HepG2 (cell line): ENCODE data around the gene PEX11A. TPM values are rescaled to one million over a fixed set of nuclear protein-coding genes. Genes with fewer than 3 reads are reported as not detected.

Experiments used
- ATAC-seq: fragments of 200-7000 bp; cut with Tn5 transposase; 3 replicates; pipeline ENCODE4 v1.9.1; 2020; ENCODE audit warnings: mild to moderate bottlenecking, moderate library complexity
- BruUV-seq: library from RNA; stranded (reverse); fragments of 400-500 nt; replicated peaks from 2 replicates; lab custom pipeline; 2021; lab: Mats Ljungman, UMichigan
- CTCF ChIA-PET: fragments of 300-600 bp; formaldehyde crosslinking; extraction: SDS; loops from one replicate; lab custom pipeline; 2021; ENCODE audit warnings: low total read pairs, inconsistent platforms, low intra/inter-chr PET ratio; lab: Yijun Ruan, JAX
- POLR2A ChIA-PET: fragments of 350-600 bp; sonication (Branson Sonifier 250); formaldehyde crosslinking; loops from one replicate; lab custom pipeline; 2020; ENCODE audit warnings: antibody characterized with exemption, inconsistent platforms; lab: Yijun Ruan, JAX
- DNase-seq: peaks from one replicate; pipeline ENCODE4 v3.0.0-alpha.2; 2015; ENCODE audit warnings: low spot score
- FAIRE-seq: peaks from 3 replicates; lab custom pipeline; 2011; peaks lifted over from hg19 to GRCh38; lab: Jason Lieb, UNC
- H2AFZ ChIP-seq: one replicate; pipeline ENCODE4 v1.6.1; 2011; ENCODE audit warnings: low read length, inconsistent platforms
- H3K27ac ChIP-seq: fragments of 300-600 bp; 3 replicates; pipeline ENCODE4 v1.8.0; 2011; ENCODE audit warnings: mixed run types, mild to moderate bottlenecking, mixed read lengths, low read length, inconsistent platforms; ENCODE audit not compliant: insufficient read depth; ENCODE audit errors: extremely low read length
- H3K27me3 ChIP-seq, 2 experiments: fragments of 200-600 bp in 1 of 2; 2 replicates in 1 of 2; 3 replicates in 1 of 2; pipeline versions ENCODE4 v1.6.0 to v1.8.0; 2011; ENCODE audit warnings: low read length in 2 of 2, mild to moderate bottlenecking in 2 of 2, moderate library complexity in 2 of 2, inconsistent platforms in 1 of 2; ENCODE audit not compliant: insufficient read depth in 2 of 2, control insufficient read depth in 1 of 2
- H3K36me3 ChIP-seq, 2 experiments: fragments of 200-600 bp in 1 of 2; replicated peaks in 1 of 2; 2 replicates in 1 of 2; 3 replicates in 1 of 2; pipeline versions ENCODE4 v1.5.1 to v1.8.0; 2011; ENCODE audit warnings: low read length in 2 of 2, inconsistent platforms in 1 of 2; ENCODE audit not compliant: insufficient read depth in 2 of 2, control insufficient read depth in 1 of 2
- H3K4me1 ChIP-seq: 2 replicates; pipeline ENCODE4 v1.5.1; 2012; ENCODE audit warnings: low read length, inconsistent platforms; ENCODE audit not compliant: insufficient read depth
- H3K4me2 ChIP-seq: 2 replicates; pipeline ENCODE4 v1.6.0; 2011; ENCODE audit warnings: low read depth, low read length, inconsistent platforms
- H3K4me3 ChIP-seq, 3 experiments: fragments of 200-600 bp in 1 of 3; sonication (generic), shearing (Covaris generic) in 1 of 3; replicated peaks in 1 of 3; 2 replicates each; pipeline ENCODE4 v1.5.1; 2011 to 2016; ENCODE audit warnings: low read length in 3 of 3, inconsistent platforms in 2 of 3, low read depth in 2 of 3, mild to moderate bottlenecking in 2 of 3, control low read depth in 1 of 3, mixed read lengths in 1 of 3; ENCODE audit not compliant: insufficient read depth in 1 of 3
- H3K79me2 ChIP-seq: one replicate; pipeline ENCODE4 v1.6.1; 2011; ENCODE audit warnings: low read length, inconsistent platforms; ENCODE audit not compliant: insufficient read depth
- H3K9ac ChIP-seq: 2 replicates; pipeline ENCODE4 v1.6.0; 2011; ENCODE audit warnings: mild to moderate bottlenecking, low read depth, low read length, inconsistent platforms; ENCODE audit not compliant: insufficient read depth
- H3K9me3 ChIP-seq: 2 replicates; pipeline ENCODE4 v1.5.1; 2012; ENCODE audit warnings: mild to moderate bottlenecking, low read length
- H4K20me1 ChIP-seq: 2 replicates; pipeline ENCODE4 v1.6.0; 2011; ENCODE audit warnings: inconsistent platforms, mild to moderate bottlenecking, low read length, moderate library complexity; ENCODE audit not compliant: insufficient read depth
- DNMT1 ChIP-seq: sonication (generic); formaldehyde crosslinking; IDR thresholded peaks from 2 replicates; pipeline ENCODE4 v1.5.1; 2020; ENCODE audit warnings: mild to moderate bottlenecking, missing genetic modification reagents
- HNF4A ChIP-seq: sonication (generic); formaldehyde crosslinking; IDR thresholded peaks from 2 replicates; pipeline ENCODE4 v1.4.0; 2020; ENCODE audit warnings: missing genetic modification reagents
- SIX1 ChIP-seq: sonication (generic); formaldehyde crosslinking; IDR thresholded peaks from 2 replicates; pipeline ENCODE4 v1.4.0; 2020; ENCODE audit warnings: missing genetic modification reagents, borderline replicate concordance
- SOX5 ChIP-seq: IDR thresholded peaks from 2 replicates; pipeline ENCODE4 v1.6.1; 2016; ENCODE audit warnings: borderline replicate concordance
- ZNF264 ChIP-seq: sonication (generic); formaldehyde crosslinking; IDR thresholded peaks from 2 replicates; pipeline ENCODE4 v1.4.0; 2020; ENCODE audit warnings: missing genetic modification reagents
- WGBS: methylation state at CpG from one replicate; pipeline ENCODE4 v1.1.6; 2017; ENCODE audit warnings: low lambda C conversion rate; 5-methylcytosine and 5-hydroxymethylcytosine counted together
- in situ Hi-C: cut with HindIII; loops from 2 replicates; pipeline ENCODE4 v1.10.0; 2017; ENCODE audit warnings: low pct_unique_long_range_greater_than_20kb; ENCODE audit not compliant: extremely low pct_ligation_motif_present
- intact Hi-C: fragments of 100-400 bp; cut with micrococcal nuclease; formaldehyde crosslinking; loops from one replicate; pipeline ENCODE4 v1.10.0; 2022; ENCODE audit not compliant: unreplicated experiment
- polyA plus RNA-seq, 8 experiments: library from polyadenylated mRNA; depleted of rRNA in 3 of 8; stranded (reverse) in 7 of 8; unstranded in 1 of 8; fragments of >200 nt; fragmentation: Illumina TruSeq in 4 of 8; extraction: Trizol in 4 of 8; gene quantifications; 2 replicates each; pipeline versions ENCODE4 v1.2.1 to v1.2.3, GENCODE V29; 2011 to 2016; ENCODE audit warnings: low read depth in 4 of 8, missing spikeins in 1 of 8, mixed read lengths in 1 of 8; ENCODE audit not compliant: insufficient read depth in 1 of 8
- total RNA-seq, 5 experiments: library from RNA; depleted of rRNA; stranded (reverse); fragments of >200 nt; fragmentation: Illumina TruSeq; extraction: Trizol; gene quantifications; 2 replicates each; pipeline ENCODE4 v1.2.3, GENCODE V29; 2016; ENCODE audit warnings: low read depth in 1 of 5
- TF ChIP-seq, protein P1 (sequence below): fragments of 450-650 bp; IDR thresholded peaks from 2 replicates; pipeline ENCODE4 v1.6.1; 2016
- TF ChIP-seq, protein P2 (sequence below): sonication (generic); formaldehyde crosslinking; IDR thresholded peaks from 2 replicates; pipeline ENCODE4 v1.5.1; 2020; ENCODE audit warnings: mild to moderate bottlenecking, missing genetic modification reagents, moderate library complexity

PEX11A gene
- total and polyA plus RNA-seq, 2 of the 13 experiments (the other 11 are each of a cell fraction or from before 2014, with no cell fraction given): 9.9 to 15.1 TPM

DNA sequence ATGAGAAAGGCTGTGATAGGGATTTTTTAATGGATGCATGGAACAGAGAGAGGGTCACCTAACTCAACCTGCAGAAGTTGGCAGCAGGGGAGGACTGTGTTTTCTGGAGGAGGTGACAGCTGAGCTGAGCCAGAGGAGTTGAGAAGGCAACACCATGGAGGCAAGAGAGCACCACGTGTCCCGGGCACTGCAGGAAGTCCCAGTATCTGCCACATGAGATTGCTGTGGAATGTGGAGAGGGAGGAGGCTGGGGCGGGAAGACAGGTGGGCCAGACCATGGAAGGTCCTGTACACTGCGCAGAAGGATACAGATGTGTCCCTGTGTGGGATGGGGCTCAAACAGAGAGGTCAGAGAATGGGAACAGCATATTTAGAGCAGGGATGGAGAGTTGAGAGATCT is 45.2 kb upstream of the PEX11A start:
- H3K79me2 ChIP-seq: no peaks in the 10 kb centered on the region
- no peak overlapping the region for H2AFZ ChIP-seq
- no peaks in the 10 kb centered on the region for H3K9me3 ChIP-seq
- no peak overlapping the region for H3K4me3 ChIP-seq
- peaks cover 1 to 28% of the 10 kb centered on the region in 2 experiments; a peak in 4 of 5 replicates for H3K27me3 ChIP-seq
- ChIA-PET CTCF (no interaction called here), POLR2A (no interaction called here)
- no peak overlapping the region for H3K27ac ChIP-seq
- in situ Hi-C loops (loop anchor here (25.0 kb wide), 1 partner anchor 352 kb away; no protein-coding TSS in a partner anchor), intact Hi-C loops (no loop called here)
- DNase-seq: no peak
- ATAC-seq: no peak
- no peaks in the 10 kb centered on the region for H3K36me3 ChIP-seq
- no peak for FAIRE-seq
- no peaks in the 10 kb centered on the region for H3K4me1 ChIP-seq
- no peak overlapping the region for H3K9ac ChIP-seq
- no TSS peak for BruUV-seq
- TF ChIP-seq ZNF264 (no peak), SOX5 (no peak), HNF4A (CRISPR knock-in tag) (no peak), DNMT1 (CRISPR knock-in tag) (no peak), SIX1 (CRISPR knock-in tag) (no peak)
- TF ChIP-seq, protein P1, sequence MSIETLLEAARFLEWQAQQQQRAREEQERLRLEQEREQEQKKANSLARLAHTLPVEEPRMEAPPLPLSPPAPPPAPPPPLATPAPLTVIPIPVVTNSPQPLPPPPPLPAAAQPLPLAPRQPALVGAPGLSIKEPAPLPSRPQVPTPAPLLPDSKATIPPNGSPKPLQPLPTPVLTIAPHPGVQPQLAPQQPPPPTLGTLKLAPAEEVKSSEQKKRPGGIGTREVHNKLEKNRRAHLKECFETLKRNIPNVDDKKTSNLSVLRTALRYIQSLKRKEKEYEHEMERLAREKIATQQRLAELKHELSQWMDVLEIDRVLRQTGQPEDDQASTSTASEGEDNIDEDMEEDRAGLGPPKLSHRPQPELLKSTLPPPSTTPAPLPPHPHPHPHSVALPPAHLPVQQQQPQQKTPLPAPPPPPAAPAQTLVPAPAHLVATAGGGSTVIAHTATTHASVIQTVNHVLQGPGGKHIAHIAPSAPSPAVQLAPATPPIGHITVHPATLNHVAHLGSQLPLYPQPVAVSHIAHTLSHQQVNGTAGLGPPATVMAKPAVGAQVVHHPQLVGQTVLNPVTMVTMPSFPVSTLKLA: 0 out of 2 replicates have a peak, but pooled peaks have one; percentile 8
- TF ChIP-seq, protein P2, sequence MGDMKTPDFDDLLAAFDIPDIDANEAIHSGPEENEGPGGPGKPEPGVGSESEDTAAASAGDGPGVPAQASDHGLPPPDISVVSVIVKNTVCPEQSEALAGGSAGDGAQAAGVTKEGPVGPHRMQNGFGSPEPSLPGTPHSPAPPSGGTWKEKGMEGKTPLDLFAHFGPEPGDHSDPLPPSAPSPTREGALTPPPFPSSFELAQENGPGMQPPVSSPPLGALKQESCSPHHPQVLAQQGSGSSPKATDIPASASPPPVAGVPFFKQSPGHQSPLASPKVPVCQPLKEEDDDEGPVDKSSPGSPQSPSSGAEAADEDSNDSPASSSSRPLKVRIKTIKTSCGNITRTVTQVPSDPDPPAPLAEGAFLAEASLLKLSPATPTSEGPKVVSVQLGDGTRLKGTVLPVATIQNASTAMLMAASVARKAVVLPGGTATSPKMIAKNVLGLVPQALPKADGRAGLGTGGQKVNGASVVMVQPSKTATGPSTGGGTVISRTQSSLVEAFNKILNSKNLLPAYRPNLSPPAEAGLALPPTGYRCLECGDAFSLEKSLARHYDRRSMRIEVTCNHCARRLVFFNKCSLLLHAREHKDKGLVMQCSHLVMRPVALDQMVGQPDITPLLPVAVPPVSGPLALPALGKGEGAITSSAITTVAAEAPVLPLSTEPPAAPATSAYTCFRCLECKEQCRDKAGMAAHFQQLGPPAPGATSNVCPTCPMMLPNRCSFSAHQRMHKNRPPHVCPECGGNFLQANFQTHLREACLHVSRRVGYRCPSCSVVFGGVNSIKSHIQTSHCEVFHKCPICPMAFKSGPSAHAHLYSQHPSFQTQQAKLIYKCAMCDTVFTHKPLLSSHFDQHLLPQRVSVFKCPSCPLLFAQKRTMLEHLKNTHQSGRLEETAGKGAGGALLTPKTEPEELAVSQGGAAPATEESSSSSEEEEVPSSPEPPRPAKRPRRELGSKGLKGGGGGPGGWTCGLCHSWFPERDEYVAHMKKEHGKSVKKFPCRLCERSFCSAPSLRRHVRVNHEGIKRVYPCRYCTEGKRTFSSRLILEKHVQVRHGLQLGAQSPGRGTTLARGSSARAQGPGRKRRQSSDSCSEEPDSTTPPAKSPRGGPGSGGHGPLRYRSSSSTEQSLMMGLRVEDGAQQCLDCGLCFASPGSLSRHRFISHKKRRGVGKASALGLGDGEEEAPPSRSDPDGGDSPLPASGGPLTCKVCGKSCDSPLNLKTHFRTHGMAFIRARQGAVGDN: no peak
- H4K20me1 ChIP-seq: no peaks in the 10 kb centered on the region
- WGBS: 33% methylated on average over 4 of the region's 4 CpGs
- H3K4me2 ChIP-seq: no peak overlapping the region
